ENCODE results near the gene ZNF689.

ZNF689 gene

DNA sequence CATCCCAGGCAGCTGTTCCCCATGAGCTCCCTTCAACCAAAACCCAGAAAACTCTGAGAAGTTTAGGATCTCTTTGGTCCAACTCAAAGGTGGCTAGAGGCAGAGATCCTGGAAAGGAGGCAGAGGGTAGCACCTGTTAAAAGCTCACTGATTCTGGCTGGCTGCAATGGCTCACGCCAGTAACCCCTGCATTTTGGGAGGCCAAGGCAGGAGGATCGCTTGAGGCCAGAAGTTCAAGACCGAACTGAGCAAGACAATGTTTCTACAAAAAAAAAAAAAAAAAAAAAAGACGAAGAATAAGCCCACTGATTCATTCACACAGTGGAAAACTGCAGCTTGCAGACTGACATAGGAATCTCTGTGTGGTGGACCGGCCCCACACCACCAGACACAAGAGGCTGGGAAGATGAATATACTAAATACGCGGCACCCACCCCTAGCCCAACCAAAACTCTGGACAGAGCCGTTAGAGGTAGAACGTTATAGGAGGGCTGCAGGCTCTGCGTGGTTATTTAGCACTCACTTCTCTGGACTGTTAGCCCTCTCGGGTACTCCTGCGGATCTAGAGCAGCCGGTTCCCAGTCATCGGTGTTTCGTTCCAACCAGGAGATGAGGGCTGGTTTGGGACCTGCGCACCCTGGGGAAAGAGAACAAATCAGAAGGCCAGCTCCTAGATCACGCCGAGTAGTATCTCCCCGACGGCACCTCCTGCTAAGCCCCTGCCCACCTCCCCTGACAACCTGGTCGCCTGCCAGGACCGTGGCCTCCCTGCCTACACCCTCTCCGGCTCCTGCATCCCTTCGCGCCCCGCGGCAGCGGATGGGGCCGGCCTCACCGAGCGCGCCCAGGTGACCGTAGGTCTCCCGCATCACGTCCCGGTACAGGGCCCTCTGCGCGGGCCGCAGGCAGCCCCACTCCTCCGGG is 925 bp downstream of the ZNF689 start (continued):
- no peak for TF ChIP-seq ZNF114 (tag by site-specific recombination; IDR thresholded peaks at IDR 0.05)
- peak; percentile 77; the same call in 1 of the 2 replicates for TF ChIP-seq ZNF169 (tag by site-specific recombination; IDR thresholded peaks at IDR 0.05)
- no peak for TF ChIP-seq ZNF626 (tag by site-specific recombination; IDR thresholded peaks at IDR 0.05)
- TF ChIP-seq ZEB2 (tag by site-specific recombination; IDR thresholded peaks at IDR 0.05) = no peak; the same call in none of the 2 replicates
- TF ChIP-seq ZNF214 (tag by site-specific recombination; IDR thresholded peaks at IDR 0.05; ENCODE audit: borderline replicate concordance) = no peak
- TF ChIP-seq, protein P1, sequence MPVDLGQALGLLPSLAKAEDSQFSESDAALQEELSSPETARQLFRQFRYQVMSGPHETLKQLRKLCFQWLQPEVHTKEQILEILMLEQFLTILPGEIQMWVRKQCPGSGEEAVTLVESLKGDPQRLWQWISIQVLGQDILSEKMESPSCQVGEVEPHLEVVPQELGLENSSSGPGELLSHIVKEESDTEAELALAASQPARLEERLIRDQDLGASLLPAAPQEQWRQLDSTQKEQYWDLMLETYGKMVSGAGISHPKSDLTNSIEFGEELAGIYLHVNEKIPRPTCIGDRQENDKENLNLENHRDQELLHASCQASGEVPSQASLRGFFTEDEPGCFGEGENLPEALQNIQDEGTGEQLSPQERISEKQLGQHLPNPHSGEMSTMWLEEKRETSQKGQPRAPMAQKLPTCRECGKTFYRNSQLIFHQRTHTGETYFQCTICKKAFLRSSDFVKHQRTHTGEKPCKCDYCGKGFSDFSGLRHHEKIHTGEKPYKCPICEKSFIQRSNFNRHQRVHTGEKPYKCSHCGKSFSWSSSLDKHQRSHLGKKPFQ (tag by site-specific recombination; IDR thresholded peaks at IDR 0.05) = no peak
- no peak for TF ChIP-seq ZNF416 (tag by site-specific recombination; IDR thresholded peaks at IDR 0.05)
- no peak for TF ChIP-seq ZSCAN16 (tag by site-specific recombination; IDR thresholded peaks at IDR 0.05)
- TF ChIP-seq, protein P2, sequence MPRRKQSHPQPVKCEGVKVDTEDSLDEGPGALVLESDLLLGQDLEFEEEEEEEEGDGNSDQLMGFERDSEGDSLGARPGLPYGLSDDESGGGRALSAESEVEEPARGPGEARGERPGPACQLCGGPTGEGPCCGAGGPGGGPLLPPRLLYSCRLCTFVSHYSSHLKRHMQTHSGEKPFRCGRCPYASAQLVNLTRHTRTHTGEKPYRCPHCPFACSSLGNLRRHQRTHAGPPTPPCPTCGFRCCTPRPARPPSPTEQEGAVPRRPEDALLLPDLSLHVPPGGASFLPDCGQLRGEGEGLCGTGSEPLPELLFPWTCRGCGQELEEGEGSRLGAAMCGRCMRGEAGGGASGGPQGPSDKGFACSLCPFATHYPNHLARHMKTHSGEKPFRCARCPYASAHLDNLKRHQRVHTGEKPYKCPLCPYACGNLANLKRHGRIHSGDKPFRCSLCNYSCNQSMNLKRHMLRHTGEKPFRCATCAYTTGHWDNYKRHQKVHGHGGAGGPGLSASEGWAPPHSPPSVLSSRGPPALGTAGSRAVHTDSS (tag by site-specific recombination; IDR thresholded peaks at IDR 0.05) = no peak
- TF ChIP-seq ZNF311 (tag by site-specific recombination; IDR thresholded peaks at IDR 0.05; ENCODE audit: borderline replicate concordance) = no peak
- TF ChIP-seq, protein P3, sequence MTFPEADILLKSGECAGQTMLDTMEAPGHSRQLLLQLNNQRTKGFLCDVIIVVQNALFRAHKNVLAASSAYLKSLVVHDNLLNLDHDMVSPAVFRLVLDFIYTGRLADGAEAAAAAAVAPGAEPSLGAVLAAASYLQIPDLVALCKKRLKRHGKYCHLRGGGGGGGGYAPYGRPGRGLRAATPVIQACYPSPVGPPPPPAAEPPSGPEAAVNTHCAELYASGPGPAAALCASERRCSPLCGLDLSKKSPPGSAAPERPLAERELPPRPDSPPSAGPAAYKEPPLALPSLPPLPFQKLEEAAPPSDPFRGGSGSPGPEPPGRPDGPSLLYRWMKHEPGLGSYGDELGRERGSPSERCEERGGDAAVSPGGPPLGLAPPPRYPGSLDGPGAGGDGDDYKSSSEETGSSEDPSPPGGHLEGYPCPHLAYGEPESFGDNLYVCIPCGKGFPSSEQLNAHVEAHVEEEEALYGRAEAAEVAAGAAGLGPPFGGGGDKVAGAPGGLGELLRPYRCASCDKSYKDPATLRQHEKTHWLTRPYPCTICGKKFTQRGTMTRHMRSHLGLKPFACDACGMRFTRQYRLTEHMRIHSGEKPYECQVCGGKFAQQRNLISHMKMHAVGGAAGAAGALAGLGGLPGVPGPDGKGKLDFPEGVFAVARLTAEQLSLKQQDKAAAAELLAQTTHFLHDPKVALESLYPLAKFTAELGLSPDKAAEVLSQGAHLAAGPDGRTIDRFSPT (tag by site-specific recombination; IDR thresholded peaks at IDR 0.05) = no peak
- TF ChIP-seq ZNF223 (tag by site-specific recombination; IDR thresholded peaks at IDR 0.05) = 0 out of 2 replicates have a peak, but pooled peaks have one; percentile 62
- TF ChIP-seq ZFP3 (tag by site-specific recombination; IDR thresholded peaks at IDR 0.05; ENCODE audit: low read depth) = no peak
- no peak; the same call in 1 of the 2 replicates for TF ChIP-seq ZNF391 (tag by site-specific recombination; IDR thresholded peaks at IDR 0.05; ENCODE audit: borderline replicate concordance, low read depth)
- TF ChIP-seq ZIC2 (tag by site-specific recombination; IDR thresholded peaks at IDR 0.05) = peak; percentile 67
- no peak for TF ChIP-seq ZNF37A (tag by site-specific recombination; IDR thresholded peaks at IDR 0.05)
- no peak for TF ChIP-seq ZNF423 (tag by site-specific recombination; IDR thresholded peaks at IDR 0.05)
- TF ChIP-seq GLIS2 (tag by site-specific recombination; IDR thresholded peaks at IDR 0.05) = peak; percentile 94
- no peak; the same call in 1 of the 2 replicates for TF ChIP-seq KLF16 (tag by site-specific recombination; IDR thresholded peaks at IDR 0.05)
- TF ChIP-seq, protein P4, sequence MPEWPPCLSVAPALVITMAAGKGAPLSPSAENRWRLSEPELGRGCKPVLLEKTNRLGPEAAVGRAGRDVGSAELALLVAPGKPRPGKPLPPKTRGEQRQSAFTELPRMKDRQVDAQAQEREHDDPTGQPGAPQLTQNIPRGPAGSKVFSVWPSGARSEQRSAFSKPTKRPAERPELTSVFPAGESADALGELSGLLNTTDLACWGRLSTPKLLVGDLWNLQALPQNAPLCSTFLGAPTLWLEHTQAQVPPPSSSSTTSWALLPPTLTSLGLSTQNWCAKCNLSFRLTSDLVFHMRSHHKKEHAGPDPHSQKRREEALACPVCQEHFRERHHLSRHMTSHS (tag by site-specific recombination; IDR thresholded peaks at IDR 0.05) = 0 out of 2 replicates have a peak, but pooled peaks have one; percentile 15
- TF ChIP-seq ZNF544 (tag by site-specific recombination; IDR thresholded peaks at IDR 0.05) = no peak
- no peak for TF ChIP-seq TCF7L2 (IDR thresholded peaks at IDR 0.05; ENCODE audit: borderline replicate concordance, low read depth, low read length)
- no peak for TF ChIP-seq BCL11B (tag by site-specific recombination; IDR thresholded peaks at IDR 0.05; ENCODE audit: low read depth)
- TF ChIP-seq ZNF112 (tag by site-specific recombination; IDR thresholded peaks at IDR 0.05) = no peak
- no peak for TF ChIP-seq KLF10 (tag by site-specific recombination; IDR thresholded peaks at IDR 0.05)
- no peak for TF ChIP-seq ZBTB1 (tag by site-specific recombination; IDR thresholded peaks at IDR 0.05)
- no peak for TF ChIP-seq ZNF561 (tag by site-specific recombination; IDR thresholded peaks at IDR 0.05; ENCODE audit: borderline replicate concordance)
- TF ChIP-seq ZFP37 (tag by site-specific recombination; IDR thresholded peaks at IDR 0.05) = no peak
- no peak for TF ChIP-seq ZNF621 (tag by site-specific recombination; IDR thresholded peaks at IDR 0.05)
- TF ChIP-seq, protein P5, sequence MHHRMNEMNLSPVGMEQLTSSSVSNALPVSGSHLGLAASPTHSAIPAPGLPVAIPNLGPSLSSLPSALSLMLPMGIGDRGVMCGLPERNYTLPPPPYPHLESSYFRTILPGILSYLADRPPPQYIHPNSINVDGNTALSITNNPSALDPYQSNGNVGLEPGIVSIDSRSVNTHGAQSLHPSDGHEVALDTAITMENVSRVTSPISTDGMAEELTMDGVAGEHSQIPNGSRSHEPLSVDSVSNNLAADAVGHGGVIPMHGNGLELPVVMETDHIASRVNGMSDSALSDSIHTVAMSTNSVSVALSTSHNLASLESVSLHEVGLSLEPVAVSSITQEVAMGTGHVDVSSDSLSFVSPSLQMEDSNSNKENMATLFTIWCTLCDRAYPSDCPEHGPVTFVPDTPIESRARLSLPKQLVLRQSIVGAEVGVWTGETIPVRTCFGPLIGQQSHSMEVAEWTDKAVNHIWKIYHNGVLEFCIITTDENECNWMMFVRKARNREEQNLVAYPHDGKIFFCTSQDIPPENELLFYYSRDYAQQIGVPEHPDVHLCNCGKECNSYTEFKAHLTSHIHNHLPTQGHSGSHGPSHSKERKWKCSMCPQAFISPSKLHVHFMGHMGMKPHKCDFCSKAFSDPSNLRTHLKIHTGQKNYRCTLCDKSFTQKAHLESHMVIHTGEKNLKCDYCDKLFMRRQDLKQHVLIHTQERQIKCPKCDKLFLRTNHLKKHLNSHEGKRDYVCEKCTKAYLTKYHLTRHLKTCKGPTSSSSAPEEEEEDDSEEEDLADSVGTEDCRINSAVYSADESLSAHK (tag by site-specific recombination; IDR thresholded peaks at IDR 0.05) = no peak

Measured in HEK293 (cell line).